Fibroblast of peridontal ligament (primary cell): ENCODE measurements around the gene ASB7.
A peak's percentile ranks its signal among the peaks of the same experiment; 100 is the strongest.

ENCODE experiments used
- DNase-seq: peaks from one replicate; pipeline ENCODE4 v3.0.0-alpha.2; 2010; ENCODE audit errors: extremely low read depth

The ASB7 gene

GRCh38 chr15:100686021-100686724, 83.8 kb downstream of the ASB7 start:
- DNase-seq, result no peak

DNA sequence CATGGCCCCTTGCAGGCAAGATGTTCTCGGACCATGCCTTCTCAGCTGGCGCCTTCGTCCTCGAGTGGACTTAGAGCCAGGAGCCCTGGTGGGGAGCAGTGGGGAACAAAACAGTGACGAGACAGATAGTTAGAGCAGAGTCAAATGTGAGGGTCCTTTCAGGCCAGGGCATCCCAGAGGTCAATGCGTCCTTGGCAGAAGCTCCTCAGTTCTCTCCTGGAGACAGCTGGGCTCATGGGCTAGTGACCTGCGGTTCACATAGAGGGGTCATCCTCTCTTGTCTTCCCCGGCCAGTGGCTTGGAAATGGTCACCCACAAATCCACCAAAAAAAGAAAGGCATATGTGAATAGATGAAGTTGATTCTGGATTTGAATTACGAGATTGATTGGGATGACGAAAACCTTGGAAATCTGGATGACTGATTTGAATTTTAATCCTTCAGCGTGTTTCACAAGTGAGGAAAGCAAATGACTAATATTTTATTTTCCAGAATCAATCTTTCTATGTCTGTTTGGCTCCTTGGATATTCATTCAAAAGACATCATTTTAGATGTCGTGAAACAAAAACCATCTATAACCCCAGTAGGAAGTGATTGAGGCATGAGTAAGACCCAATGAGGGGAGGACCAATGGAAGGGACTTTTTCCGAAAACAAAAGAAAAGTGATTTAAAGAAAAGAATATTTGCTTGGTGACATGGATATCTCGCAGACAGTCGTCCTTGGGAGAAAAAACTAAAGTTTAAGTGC, 84.5 kb downstream of the ASB7 start:
- peak; percentile 87 for DNase-seq

DNA sequence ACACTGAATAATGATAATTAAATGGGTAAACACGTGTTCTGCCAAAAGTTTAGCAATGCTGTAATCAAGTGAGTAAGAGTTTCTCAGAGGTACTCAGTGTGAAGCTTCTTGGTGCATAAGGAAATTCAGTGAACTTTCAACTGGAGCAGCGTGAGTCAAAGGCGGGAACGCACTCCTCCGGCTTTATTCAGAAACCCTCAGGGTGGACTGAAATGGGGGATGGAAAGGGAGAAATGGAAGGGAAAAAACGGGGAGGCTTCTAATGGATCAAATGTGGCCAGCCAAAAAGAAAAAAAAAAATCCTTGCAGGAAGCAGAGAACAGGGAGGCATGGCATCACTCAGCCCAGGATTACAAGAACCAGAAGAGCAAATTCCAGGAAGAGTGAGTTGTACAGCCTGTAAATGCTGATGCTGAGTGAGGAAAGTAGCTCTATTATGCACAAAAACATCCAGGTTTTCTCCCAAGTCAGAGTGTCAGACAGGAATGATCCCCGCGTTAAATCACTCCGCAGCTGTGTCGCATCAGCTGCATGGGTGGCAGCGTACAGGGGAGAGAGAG, 85.3 kb downstream of the ASB7 start:
- DNase-seq, result peak; percentile 84

DNA sequence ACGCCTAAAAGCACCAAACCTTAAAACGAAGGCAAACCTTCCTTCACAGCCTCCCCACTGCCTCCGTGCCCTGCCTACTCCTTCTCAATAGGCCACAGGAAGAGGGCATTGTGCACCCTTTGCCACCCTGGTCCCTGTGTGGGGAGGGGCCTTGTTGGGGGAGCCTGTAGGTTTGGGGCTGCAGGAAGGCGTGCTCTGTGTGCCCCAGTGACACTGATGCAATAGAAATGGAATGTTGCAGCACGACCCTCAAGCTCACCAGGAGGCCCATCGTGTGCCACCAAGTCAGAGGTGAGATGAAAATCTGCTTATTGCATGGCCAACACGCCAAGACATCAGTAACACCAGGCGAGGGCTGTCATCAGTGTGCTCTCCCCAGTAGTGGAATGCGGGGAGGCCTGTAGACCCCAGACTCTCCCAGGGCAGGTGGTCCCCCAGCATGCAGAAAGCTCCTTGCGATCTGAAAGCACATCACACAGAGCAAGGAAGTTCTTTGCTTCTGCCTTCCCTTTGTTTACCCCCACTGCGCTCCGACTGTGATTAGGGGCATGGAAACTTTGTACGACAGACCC, 86.2 kb downstream of the ASB7 start:
- DNase-seq, result no peak

GRCh38 chr15:100689131-100689899, 86.9 kb downstream of the ASB7 start:
- DNase-seq, result no peak

DNA sequence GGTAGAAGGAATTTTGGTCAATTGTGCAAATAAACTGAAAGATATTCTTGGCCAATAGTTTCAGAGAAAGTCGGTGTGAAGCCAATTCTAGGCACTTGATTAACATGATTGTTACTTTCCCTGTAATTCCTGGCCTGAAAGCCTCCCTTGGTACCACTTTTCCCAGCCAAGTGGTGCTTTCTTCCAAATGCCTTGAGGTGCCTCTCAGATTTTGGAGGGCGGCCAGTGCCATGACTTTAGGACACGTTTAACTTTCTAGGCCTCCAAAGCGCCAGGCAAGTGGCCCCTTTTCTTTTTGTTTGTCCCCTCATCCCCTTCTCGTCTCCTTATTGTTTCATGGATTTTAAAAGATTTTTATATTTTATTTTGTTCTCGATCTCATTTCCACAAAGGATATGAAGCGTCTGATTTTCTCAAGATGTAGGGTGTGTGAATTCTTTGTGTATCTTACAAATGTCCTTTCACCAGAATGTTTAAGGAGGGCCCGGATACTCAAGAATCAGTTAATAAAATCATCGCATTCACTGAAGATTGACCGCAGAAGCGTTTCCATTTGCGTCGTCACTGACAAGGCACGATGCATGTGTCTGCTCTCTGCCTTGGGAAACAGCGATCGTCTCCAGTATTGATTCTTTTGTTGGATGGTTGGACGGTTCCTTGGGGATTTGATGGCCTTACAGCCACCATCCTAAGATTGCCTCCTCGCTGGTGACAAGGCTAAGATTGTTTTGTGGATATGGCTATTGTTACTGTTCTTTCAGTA, 87.8 kb downstream of the ASB7 start:
- DNase-seq, result no peak

- peak; percentile 65 for DNase-seq
These were observed 88.4 kb downstream of the ASB7 start for GRCh38 chr15:100690795-100691158.

GRCh38 chr15:100691321-100691720, 88.9 kb downstream of the ASB7 start:
- DNase-seq, result no peak

DNA sequence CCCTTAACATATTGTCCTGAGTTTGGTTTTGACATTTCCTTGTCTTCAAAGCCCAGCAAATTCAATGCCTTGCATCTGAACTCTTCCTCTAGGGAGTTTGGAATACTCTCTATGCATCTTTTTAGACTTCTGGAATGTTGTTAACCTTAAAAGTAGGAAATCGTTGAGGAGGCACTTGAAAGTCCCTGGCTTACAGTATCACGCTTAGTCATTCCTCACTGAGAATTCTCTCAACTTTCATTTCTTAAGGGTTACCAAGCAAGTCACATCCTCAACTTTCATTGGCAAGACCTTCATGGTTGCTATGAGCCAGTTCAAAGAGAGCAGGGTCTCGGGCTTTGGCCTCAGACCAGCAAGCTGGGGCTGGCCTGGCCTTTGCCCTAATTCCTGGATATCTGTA, 89.9 kb downstream of the ASB7 start:
- DNase-seq, result peak; percentile 58

GRCh38 chr15:100692671-100693070, 90.3 kb downstream of the ASB7 start:
- no peak for DNase-seq

DNA sequence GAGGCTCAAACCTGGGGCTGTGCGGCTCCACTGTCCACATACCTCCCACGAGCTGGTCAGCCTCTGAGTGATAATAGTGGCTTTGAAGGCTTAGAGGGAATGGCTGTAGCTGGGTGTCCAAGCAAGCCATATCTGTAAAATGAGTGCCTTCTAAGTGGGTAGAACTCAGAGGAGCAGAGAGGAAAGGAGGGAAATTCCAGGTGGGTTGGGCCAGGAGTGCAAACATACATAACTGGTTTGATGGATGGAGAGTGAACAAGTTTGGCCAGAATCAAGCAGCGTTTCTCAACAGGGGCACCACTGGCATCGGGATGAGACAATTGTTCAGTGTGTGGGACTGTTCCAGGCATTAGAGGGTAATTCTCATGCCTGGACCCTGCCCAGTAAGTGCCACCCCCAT, 91.1 kb downstream of the ASB7 start:
- no peak for DNase-seq

GRCh38 chr15:100694381-100695021, 92.1 kb downstream of the ASB7 start:
- peak; percentile 86 for DNase-seq

DNA sequence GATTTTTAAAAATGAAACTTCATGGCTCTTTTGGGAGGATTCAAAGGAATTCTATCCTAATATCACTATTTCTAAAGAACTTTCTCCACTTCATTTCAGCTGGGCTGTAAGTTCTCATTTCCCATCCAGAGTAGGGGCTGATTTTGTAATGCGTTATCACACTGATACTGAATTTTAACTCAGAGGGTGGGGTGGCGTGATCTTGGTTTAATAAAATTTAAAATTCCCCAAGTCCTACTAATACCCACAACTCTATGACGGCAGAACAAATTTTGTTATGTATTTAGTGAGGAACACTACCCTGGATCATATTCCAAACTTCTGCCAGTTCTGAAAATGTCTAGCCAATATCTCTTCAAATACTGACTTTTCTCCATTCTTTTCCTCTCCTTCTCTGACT, 92.7 kb downstream of the ASB7 start:
- no peak for DNase-seq

DNA sequence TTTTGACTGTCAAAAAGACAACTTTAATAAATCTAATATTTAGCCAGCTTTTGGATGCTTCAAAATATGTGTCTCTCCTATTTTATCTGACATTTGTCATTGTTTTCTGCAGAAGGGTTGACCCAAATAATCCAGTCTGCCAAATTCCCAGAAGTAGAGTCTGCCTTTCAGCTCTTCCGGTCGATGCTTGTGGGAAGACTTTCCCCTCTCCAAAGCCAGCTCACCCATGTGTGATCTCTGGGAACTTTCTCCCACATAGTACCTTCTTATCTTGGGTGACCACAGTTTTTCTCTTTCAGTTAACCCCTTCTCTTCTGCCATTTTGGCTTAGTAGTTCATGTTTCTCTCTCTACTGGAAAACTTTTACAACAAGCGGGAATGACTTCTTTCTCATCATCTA, 94.1 kb downstream of the ASB7 start:
- no peak for DNase-seq
